GM18498 (cell line): Measurements from ENCODE around the gene SLC17A2.
"Not testable (repeated sequence)": the region's sequence is repeated elsewhere in the genome, so short reads cannot be mapped to it uniquely, and the experiment has no call there.

Experiments
- ATAC-seq: cut with Tn5 transposase; IDR thresholded peaks from one replicate; pipeline ENCODE4 v1.9.1; 2021; ENCODE audit warnings: mild to moderate bottlenecking, moderate library complexity; ENCODE audit not compliant: unreplicated experiment

Gene SLC17A2

GRCh38 chr6:25952535-25952934 lies 22.0 kb upstream of the SLC17A2 start:
- no peak for ATAC-seq

DNA sequence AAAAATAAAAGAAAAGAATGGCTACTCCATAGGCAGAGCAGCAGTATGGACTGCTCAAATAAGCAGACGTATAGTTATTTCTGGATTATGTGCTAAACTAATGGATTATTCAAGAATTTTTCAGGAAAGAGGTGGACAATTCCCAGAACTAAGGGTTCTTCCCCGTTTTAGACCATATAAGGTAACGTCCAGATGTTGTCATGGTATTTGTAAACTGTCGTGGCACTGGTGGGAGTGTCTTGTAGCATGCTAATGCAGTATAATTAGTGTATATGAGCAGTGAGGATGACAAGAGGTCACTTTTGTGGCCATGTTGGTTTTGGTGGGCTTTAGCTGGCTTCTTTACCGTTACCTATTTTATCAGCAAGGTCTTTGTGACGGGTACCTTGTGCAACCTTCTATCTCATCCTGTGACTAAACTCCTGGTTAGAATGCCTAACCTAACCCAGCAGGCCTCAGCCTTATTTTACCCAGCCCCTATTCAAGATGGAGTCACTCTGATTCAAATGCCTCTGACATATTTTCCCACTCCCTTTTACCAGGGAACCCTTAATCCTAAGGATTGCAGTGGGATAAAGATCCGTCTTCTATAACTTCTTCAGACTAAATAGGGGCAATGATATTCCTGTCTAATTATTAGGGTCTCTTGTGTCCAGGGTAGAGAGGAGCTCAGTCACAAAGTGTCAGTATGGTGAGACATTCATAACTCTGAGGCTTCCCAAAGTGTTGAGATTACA lies 21.0 kb upstream of the SLC17A2 start:
- no peak for ATAC-seq

- no peak for ATAC-seq
Observed at GRCh38 chr6:25950297-25950696, 19.8 kb upstream of the SLC17A2 start.

- ATAC-seq: no peak
Observed at GRCh38 chr6:25949695-25950094, 19.2 kb upstream of the SLC17A2 start.

DNA sequence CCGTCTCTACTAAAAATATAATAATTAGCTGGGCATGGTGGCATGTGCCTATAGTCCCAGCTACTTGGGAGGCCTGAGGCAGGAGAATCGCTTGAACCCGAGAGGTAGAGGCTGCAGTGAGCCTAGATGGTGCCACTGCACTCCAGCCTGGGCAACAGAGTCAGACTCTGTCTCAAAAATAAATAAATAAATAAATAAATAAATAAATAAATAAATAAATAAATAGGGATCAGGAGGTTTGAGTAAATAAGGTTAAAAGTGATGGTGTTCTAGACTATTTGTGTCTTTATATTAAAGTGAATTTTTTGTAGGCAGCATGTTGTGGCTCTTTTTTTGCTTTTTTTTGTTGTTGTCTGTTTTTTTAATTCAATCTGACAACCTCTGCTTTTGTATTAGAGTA lies 17.0 kb upstream of the SLC17A2 start:
- ATAC-seq: not testable (repeated sequence)

DNA sequence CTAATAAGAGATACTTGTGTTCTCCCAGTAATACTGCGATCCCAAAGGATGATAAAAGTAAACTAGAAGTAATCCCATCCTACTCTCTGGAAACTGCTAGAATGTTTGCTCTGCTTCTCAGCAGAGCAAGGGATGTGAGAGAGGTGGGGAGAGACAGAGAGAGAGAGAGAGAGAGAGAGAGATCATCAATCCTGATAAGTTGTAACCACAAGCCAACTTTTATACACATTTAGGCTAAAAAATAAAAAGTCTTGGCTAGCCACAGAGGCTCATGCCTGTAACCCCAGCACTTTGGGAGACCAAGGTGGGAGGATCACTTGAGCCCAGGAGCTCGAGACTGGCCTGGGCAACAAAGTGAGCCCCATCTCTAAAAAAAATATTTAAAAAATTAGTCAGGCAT lies 16.1 kb upstream of the SLC17A2 start:
- no peak for ATAC-seq

GRCh38 chr6:25945738-25946137 lies 15.2 kb upstream of the SLC17A2 start:
- ATAC-seq: not testable (repeated sequence)

GRCh38 chr6:25944688-25945574 lies 14.4 kb upstream of the SLC17A2 start:
- ATAC-seq: peak; percentile 84

DNA sequence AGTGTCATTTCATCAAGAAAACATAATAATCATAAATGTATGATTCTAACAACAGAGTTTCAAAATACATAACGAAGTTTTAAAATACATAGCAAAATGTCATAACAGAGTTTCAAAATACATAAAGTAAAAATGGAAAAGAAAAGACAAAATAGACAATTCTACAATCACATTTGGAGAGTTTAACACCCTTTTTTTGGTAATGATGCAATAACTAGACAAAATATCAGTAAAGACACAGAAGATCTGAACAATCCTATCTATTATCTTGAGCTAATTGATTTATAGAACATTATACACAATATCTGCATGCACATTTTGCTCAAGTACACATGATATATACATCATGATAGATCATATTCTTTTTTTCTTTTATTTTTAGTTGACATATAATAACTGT lies 13.4 kb upstream of the SLC17A2 start:
- no peak for ATAC-seq

GRCh38 chr6:25942561-25943147 lies 12.2 kb upstream of the SLC17A2 start:
- no peak for ATAC-seq

- ATAC-seq: no peak
Observed at GRCh38 chr6:25939593-25939992, 9.1 kb upstream of the SLC17A2 start.

DNA sequence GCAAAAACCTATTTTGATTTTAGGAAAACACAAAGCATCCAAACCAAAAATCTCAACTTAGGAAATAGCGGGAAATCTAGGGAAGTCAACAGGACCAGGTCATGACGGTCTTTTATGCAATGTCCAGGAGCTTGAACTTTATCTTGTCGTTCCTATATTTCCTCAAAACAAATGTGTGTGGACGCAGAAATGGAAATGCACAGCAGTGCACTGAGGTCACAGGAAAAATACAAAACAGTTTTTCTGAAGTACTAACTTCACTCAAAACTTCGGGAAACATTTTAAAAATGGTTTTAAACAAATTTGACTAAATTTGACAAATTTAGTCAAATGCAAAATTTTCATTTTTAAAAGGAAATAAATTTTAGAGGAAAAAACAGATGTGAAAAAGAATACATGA lies 5.5 kb upstream of the SLC17A2 start:
- no peak for ATAC-seq

GRCh38 chr6:25934735-25935313 lies 4.3 kb upstream of the SLC17A2 start:
- ATAC-seq: no peak

- ATAC-seq: no peak
Observed at GRCh38 chr6:25934156-25934555, 3.7 kb upstream of the SLC17A2 start.

- no peak for ATAC-seq
Observed at GRCh38 chr6:25931411-25931709, 869 bp upstream of the SLC17A2 start.

DNA sequence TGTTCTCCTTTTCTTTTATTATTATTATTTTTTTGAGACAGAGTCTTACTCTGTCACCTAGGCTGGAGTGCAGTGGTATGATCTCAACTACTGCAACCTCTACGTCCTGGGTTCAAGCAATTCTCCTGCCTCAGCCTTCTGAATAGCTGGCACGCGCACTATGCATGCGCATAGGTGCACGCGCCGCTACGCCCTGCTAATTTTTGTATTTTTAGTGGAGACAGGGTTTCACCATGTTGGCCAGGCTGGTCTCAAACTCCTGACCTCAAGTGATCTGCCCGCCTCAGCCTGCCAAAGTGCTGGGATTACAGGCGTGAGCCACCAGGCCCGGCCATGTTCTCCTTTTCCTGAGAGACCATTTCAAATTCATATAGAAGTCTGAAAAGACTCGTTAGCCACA lies 706 bp downstream of the SLC17A2 start:
- not testable (repeated sequence) for ATAC-seq

DNA sequence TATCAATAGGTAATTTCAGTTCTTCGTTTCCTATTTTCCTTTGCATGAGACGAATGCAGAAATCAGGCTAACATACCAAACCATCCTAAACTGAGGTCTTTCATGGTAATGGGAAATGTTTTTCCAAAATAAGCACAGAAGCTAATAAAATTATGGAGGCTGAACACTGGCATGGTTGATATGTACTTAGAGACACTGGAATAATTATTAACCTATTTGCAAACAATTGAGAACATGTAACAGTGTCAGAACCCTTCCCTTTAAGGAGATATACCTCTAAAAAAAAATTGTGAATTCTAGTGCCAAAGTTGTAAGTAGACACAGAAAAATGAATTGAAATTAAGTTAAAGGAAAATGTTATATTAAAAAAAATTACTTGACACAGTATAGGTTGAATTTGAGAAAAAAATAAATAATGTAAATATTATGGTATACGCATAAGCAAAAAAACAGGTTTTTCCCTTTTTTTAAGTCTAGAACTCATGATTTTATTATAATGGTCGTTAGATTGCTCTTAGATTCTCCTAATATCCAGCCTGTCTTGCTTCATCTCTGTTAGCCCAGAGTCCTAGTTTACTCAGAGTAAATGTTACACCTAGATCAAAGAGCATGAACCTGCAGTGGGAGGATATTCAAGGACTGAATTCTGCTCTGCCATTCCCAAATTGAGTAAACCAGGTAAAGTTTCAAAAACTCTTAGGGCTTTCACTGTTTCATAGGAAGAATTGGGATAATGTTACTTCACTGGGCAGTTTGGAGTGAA lies 1.7 kb downstream of the SLC17A2 start:
- ATAC-seq: no peak

DNA sequence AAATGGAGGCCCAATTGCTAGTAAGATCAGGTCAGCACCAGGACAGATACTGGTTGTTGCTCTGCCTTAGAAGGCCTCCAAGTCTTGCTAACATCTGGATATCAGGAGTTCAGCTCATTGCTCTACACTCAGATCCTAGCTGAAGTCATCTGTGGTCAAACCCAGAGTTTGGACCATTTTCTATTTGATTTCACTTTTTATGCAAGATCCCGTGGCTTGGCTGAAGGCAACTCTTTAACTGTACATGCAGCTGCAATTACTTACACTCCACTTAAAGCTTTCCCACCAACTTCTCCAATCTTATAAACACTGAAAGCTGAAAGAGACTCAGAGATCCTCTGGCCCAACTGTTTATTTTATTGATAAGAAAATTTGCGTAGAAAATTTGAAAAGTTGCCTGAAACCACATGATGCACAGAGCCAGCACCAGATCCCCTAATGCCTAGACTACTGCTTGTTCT lies 2.7 kb downstream of the SLC17A2 start:
- ATAC-seq: no peak

DNA sequence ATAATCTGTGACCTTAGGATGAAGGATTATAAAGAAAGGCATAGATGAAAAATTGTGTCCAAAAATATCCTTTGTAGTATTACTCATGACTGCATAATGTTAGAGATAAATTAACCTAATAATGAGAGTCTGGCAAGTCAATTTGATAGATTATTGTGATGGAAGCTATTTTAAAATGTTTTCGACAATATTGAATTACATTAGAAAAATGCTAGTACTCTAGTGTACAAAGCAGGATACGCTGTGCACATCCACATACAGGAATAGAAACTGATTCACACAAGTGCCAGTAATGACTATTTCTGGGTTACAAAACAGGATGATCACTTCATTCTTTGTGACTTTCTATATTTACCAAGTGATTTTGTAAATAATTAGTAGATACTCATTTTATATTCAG lies 3.3 kb downstream of the SLC17A2 start:
- ATAC-seq: no peak

GRCh38 chr6:25925876-25926275 lies 4.6 kb downstream of the SLC17A2 start:
- ATAC-seq: no peak

- no peak for ATAC-seq
Observed at GRCh38 chr6:25922301-25922700, 8.2 kb downstream of the SLC17A2 start.
